BE2C (cell line): Measurements from ENCODE around the gene FOXK2.
A peak's percentile ranks its signal among the peaks of the same experiment; 100 is the strongest.

Experiments
- DNase-seq: peaks from one replicate; pipeline ENCODE4 v3.0.0-alpha.2; 2020
- H3K27me3 ChIP-seq: fragments of 250-450 bp; sonication (Bioruptor Pico); 2 replicates; pipeline ENCODE4 v1.5.1; 2020; ENCODE audit warnings: mild to moderate bottlenecking
- H3K36me3 ChIP-seq: fragments of 250-450 bp; sonication (Bioruptor Pico); 2 replicates; pipeline ENCODE4 v1.5.1; 2020; ENCODE audit warnings: mild to moderate bottlenecking
- H3K4me1 ChIP-seq: fragments of 250-450 bp; sonication (Bioruptor Pico); 2 replicates; pipeline ENCODE4 v1.5.1; 2020
- H3K4me3 ChIP-seq: 2 replicates; pipeline ENCODE4 v1.5.1; 2011; ENCODE audit warnings: low read depth, low read length
- H3K9me3 ChIP-seq: fragments of 250-450 bp; sonication (Bioruptor Pico); 2 replicates; pipeline ENCODE4 v1.5.1; 2020
- TF ChIP-seq, protein P1 (sequence below): IDR thresholded peaks from 2 replicates; pipeline ENCODE4 v1.5.1; 2012; ENCODE audit warnings: mild to moderate bottlenecking, low read depth, low read length

FOXK2 gene

DNA sequence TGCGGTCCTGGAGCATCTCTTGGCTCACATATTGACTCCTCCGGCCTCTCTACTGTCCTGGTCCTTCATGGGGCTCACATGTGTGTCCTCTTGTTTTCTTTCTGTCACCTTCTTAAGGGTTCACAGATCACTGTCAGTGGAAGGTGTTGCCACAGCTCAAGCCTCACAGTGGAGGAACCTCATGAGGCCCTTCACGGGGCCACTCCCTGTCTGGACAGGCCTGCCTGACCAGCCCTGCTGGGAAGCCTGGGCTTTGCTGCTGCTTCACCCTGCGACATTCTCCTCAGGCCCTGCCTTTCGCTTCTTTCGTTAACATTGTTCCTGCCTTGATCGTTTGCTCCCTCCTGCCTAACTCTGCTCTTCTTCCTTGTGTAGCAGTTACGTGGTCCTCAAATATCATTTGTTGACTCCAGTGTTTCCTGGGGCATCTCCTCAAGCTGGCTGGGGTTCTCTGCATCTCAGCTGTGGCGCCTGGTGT lies 72.8 kb downstream of the FOXK2 start:
- TF ChIP-seq, protein P1, sequence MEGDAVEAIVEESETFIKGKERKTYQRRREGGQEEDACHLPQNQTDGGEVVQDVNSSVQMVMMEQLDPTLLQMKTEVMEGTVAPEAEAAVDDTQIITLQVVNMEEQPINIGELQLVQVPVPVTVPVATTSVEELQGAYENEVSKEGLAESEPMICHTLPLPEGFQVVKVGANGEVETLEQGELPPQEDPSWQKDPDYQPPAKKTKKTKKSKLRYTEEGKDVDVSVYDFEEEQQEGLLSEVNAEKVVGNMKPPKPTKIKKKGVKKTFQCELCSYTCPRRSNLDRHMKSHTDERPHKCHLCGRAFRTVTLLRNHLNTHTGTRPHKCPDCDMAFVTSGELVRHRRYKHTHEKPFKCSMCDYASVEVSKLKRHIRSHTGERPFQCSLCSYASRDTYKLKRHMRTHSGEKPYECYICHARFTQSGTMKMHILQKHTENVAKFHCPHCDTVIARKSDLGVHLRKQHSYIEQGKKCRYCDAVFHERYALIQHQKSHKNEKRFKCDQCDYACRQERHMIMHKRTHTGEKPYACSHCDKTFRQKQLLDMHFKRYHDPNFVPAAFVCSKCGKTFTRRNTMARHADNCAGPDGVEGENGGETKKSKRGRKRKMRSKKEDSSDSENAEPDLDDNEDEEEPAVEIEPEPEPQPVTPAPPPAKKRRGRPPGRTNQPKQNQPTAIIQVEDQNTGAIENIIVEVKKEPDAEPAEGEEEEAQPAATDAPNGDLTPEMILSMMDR, result no peak
- H3K4me3 ChIP-seq, result no peak overlapping the region
- DNase-seq, result no peak
- H3K27me3 ChIP-seq, result no peaks in the 10 kb centered on the region
- peaks cover 60% of the 10 kb centered on the region for H3K36me3 ChIP-seq
- peaks cover 11% of the 10 kb centered on the region for H3K4me1 ChIP-seq
- no peaks in the 10 kb centered on the region for H3K9me3 ChIP-seq

DNA sequence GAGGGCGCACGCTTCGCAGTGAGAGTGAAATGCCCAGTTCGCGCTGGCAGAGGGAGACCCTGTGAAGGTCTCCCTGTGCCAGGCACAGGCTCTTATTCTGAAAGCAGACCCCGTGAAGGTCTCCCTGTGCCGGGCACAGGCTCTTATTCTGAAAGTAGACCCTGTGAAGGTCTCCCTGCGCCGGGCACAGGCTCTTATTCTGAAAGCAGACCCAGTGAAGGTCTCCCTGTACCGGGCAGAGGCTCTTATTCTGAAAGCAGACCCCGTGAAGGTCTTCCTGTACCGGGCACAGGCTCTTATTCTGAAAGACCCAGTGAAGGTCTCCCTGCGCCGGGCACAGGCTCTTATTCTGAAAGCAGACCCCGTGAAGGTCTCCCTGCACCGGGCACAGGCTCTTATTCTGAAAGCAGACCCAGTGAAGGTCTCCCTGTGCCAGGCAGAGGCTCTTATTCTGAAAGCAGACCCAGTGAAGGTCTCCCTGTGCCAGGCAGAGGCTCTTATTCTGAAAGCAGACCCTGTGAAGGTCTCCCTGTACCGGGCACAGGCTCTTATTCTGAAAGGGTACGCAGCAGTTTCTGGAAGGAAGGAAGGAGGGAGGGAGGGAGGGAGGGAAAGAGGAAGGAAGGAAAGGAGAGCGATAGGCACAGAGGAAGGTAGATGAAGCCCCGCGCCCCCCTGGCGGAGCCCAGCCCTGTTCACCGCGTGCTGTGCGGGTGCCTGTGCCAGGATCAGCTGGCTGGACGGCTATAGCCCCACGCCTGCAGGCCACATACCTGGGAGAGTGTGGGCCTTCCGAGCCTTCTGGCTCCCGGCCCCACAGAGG lies 73.4 kb downstream of the FOXK2 start:
- Histone ChIP-seq H3K27me3 (no peaks in the 10 kb centered on the region), H3K36me3 (peaks cover 53% of the 10 kb centered on the region), H3K9me3 (no peaks in the 10 kb centered on the region), H3K4me1 (peaks cover 11% of the 10 kb centered on the region), H3K4me3 (peak overlapping the region; percentile 50)
- TF ChIP-seq, protein P1, result no peak
- peak; percentile 78 for DNase-seq

DNA sequence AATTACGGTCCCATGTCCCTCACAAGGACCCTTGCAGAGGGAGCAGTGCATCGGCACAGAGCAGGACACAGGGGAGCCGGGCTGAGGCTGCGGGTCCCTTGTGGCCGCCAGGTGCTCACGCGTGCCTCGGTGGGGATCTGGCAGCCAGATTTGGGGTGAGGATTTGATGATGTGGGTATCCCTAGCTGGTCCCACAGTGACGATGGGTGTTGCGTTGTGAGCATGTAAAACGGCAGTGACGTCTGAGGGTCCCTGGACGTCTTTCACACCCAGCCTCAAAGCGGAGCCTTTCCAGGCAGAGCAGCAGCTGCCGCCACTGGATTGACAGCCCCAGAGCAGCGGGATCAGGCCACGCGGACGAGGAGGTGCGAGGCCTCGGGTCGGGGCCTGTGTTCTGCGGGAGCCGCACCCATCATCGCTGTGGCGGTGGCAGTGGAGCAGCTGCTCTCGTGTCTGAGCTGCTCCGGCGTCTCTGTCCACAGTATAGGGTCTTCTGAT lies 74.1 kb downstream of the FOXK2 start:
- no peak for DNase-seq
- Histone ChIP-seq H3K4me3 (peak overlapping the region; percentile 50), H3K36me3 (peaks cover 50% of the 10 kb centered on the region), H3K27me3 (no peaks in the 10 kb centered on the region), H3K4me1 (peaks cover 11% of the 10 kb centered on the region), H3K9me3 (no peaks in the 10 kb centered on the region)
- TF ChIP-seq, protein P1, result no peak

DNA sequence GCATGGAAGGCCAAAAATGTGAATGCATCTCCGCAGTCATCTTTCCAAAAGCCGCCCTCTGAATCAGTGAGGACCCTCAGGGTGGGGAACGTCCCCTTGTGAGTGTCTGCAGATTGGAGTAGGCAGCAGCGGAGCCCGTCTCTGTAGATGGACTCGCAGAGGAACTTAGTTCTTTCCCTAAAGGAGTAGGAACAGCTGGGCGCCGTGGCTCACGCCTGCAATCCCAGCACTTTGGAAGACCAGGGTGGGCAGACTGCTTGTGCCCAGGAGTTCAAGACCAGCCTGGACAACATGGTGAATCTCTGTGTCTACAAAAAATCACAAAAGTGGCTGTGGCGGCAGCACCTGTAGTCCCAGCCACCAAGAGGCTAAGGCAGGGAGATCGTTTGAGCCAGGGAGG lies 75.0 kb downstream of the FOXK2 start:
- Histone ChIP-seq H3K4me1 (peaks cover 11% of the 10 kb centered on the region), H3K36me3 (peaks cover 56% of the 10 kb centered on the region), H3K4me3 (no peak overlapping the region), H3K27me3 (no peaks in the 10 kb centered on the region), H3K9me3 (no peaks in the 10 kb centered on the region)
- TF ChIP-seq, protein P1, result no peak
- no peak for DNase-seq

DNA sequence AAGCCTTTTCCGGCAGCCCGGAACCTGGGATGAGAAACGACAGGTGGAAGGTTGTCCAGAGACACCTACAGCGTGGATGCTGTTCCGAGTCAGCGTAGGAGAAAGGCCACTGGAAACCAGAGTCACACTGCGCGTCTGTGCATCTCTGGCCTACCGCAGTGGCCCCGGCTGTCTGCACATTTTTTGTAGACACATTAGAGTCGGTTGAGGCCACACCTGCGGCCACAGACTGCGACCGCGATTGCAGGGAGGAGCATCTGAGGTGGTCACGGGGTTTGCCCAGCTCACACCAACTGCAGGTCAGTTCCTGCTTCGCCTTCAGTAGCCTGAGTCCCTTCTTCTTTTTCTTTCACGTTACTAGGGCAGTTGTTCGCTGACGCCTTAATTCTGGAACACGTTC lies 76.4 kb downstream of the FOXK2 start:
- H3K36me3 ChIP-seq, result peaks cover 61% of the 10 kb centered on the region
- no peak overlapping the region for H3K4me3 ChIP-seq
- H3K27me3 ChIP-seq, result no peaks in the 10 kb centered on the region
- no peaks in the 10 kb centered on the region for H3K9me3 ChIP-seq
- TF ChIP-seq, protein P1, result no peak
- peaks cover 11% of the 10 kb centered on the region for H3K4me1 ChIP-seq
- no peak for DNase-seq

DNA sequence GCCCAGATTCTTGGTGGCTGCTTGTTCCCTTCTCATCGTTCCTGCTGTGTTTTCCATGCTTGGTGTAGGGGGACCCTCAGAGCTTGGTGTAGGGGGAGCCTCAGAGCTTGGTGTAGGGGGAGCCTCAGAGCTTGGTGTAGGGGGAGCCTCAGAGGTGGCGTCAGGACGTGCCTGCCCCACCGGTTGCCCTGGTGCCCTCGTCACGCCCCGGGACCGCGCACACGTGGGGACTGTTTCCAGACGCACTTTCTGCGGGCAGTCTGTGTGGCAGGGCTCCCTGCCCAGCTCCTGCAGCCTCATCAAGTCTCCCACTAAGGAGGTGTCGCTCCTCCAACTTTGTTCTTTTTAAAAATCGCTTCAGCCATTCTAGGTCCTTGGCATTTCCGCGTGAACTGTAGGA lies 76.8 kb downstream of the FOXK2 start:
- TF ChIP-seq, protein P1, result no peak
- H3K36me3 ChIP-seq, result peaks cover 63% of the 10 kb centered on the region
- DNase-seq, result no peak
- no peak overlapping the region for H3K4me3 ChIP-seq
- H3K27me3 ChIP-seq, result no peaks in the 10 kb centered on the region
- peaks cover 11% of the 10 kb centered on the region for H3K4me1 ChIP-seq
- no peaks in the 10 kb centered on the region for H3K9me3 ChIP-seq
